Calu3 (cell line): Measurements from ENCODE around the gene TIMM17A. TPM values are rescaled to one million over a fixed set of nuclear protein-coding genes. Genes with fewer than 3 reads are reported as not detected.

Experiments used
- BruUV-seq: library from RNA; stranded (reverse); fragments of 400-500 nt; replicated peaks from 2 replicates; lab custom pipeline; 2021; lab: Mats Ljungman, UMichigan
- CTCF ChIA-PET: fragments of 300-600 bp; sonication (Branson Sonifier 250); formaldehyde crosslinking; loops from one replicate; lab custom pipeline; 2022; ENCODE audit warnings: antibody characterized with exemption; lab: Charles Lee
- DNase-seq: peaks from one replicate; pipeline ENCODE4 v3.0.0; 2022
- H3K27ac Mint-ChIP-seq: one replicate; pipeline ENCODE4 v1.8.0; 2022; ENCODE audit warnings: mixed read lengths; ENCODE audit not compliant: unreplicated experiment
- H3K27me3 Mint-ChIP-seq: one replicate; pipeline ENCODE4 v1.8.0; 2022; ENCODE audit warnings: mixed read lengths; ENCODE audit not compliant: unreplicated experiment
- H3K36me3 Mint-ChIP-seq: one replicate; pipeline ENCODE4 v1.8.0; 2022; ENCODE audit warnings: mild to moderate bottlenecking, moderate library complexity, mixed read lengths; ENCODE audit not compliant: insufficient read depth, unreplicated experiment
- H3K4me1 Mint-ChIP-seq: one replicate; pipeline ENCODE4 v1.8.0; 2022; ENCODE audit warnings: mild to moderate bottlenecking, low read depth, mixed read lengths; ENCODE audit not compliant: unreplicated experiment
- H3K4me3 Mint-ChIP-seq: one replicate; pipeline ENCODE4 v1.8.0; 2022; ENCODE audit warnings: mild to moderate bottlenecking, low read depth, moderate library complexity, mixed read lengths; ENCODE audit not compliant: unreplicated experiment
- H3K9me3 Mint-ChIP-seq: one replicate; pipeline ENCODE4 v1.8.0; 2022; ENCODE audit warnings: low read depth, mixed read lengths; ENCODE audit not compliant: unreplicated experiment
- CTCF ChIP-seq: fragments of 200-600 bp; IDR thresholded peaks from one replicate; pipeline ENCODE4 v1.8.0; 2022; ENCODE audit warnings: antibody characterized with exemption; ENCODE audit not compliant: unreplicated experiment
- intact Hi-C: fragments of 100-400 bp; cut with micrococcal nuclease; formaldehyde crosslinking; loops from one replicate; pipeline ENCODE4 v1.10.0; 2022; ENCODE audit not compliant: unreplicated experiment
- total RNA-seq: library from RNA; stranded (reverse); gene quantifications from 2 replicates; pipeline ENCODE4 v1.2.3, GENCODE V29; 2022

The TIMM17A gene
- total RNA-seq, 1 experiment from 2014 or later: 85.3 TPM

GRCh38 chr1:201941420-201942128 is 13.7 kb upstream of the TIMM17A start:
- H3K4me1 Mint-ChIP-seq: peaks cover 7% of the 10 kb centered on the region
- H3K4me3 Mint-ChIP-seq: no peak overlapping the region
- no TSS peak for BruUV-seq

GRCh38 chr1:201942129-201942495 is 13.2 kb upstream of the TIMM17A start:
- Mint-ChIP-seq H3K27me3 (peaks cover 25% of the 10 kb centered on the region), H3K27ac (no peak overlapping the region), H3K9me3 (no peaks in the 10 kb centered on the region), H3K4me3 (no peak overlapping the region), H3K4me1 (peaks cover 13% of the 10 kb centered on the region), H3K36me3 (peaks cover 7% of the 10 kb centered on the region)
- intact Hi-C loops: no loop called here
- no TSS peak for BruUV-seq
- CTCF ChIA-PET: interaction anchor here (1.0 kb wide), 1 partner anchor 47 kb away, joined by 3 read pairs; no protein-coding TSS in a partner anchor
- no peak for DNase-seq
- TF ChIP-seq CTCF: no peak

More at GRCh38 chr1:201941420-201942128, 13.7 kb upstream of the TIMM17A start:
- H3K9me3 Mint-ChIP-seq: no peaks in the 10 kb centered on the region
- TF ChIP-seq CTCF: no peak
- no peak for DNase-seq
- H3K27me3 Mint-ChIP-seq: peaks cover 22% of the 10 kb centered on the region
- H3K27ac Mint-ChIP-seq: no peak overlapping the region
- intact Hi-C loops: no loop called here
- CTCF ChIA-PET: interaction anchor here (1.0 kb wide), 1 partner anchor 46 kb away, joined by 3 read pairs; no protein-coding TSS in a partner anchor
- peaks cover 1% of the 10 kb centered on the region for H3K36me3 Mint-ChIP-seq

- no peak overlapping the region for H3K4me3 Mint-ChIP-seq
- no peak overlapping the region for H3K27ac Mint-ChIP-seq
- H3K27me3 Mint-ChIP-seq: peaks cover 44% of the 10 kb centered on the region
- peaks cover 16% of the 10 kb centered on the region for H3K4me1 Mint-ChIP-seq
- no TSS peak for BruUV-seq
- H3K36me3 Mint-ChIP-seq: peaks cover 7% of the 10 kb centered on the region
- H3K9me3 Mint-ChIP-seq: no peaks in the 10 kb centered on the region
- intact Hi-C loops: no loop called here
- TF ChIP-seq CTCF: no peak
- CTCF ChIA-PET: interaction anchor here (1.0 kb wide), 1 partner anchor 28 kb away, joined by 3 read pairs; no protein-coding TSS in a partner anchor
- no peak for DNase-seq
These were observed 11.3 kb upstream of the TIMM17A start for GRCh38 chr1:201944002-201944401.

- no peak overlapping the region for H3K27ac Mint-ChIP-seq
- no peak for TF ChIP-seq CTCF
- peaks cover 7% of the 10 kb centered on the region for H3K36me3 Mint-ChIP-seq
- CTCF ChIA-PET: interaction anchor here (0.8 to 1.1 kb wide), 2 partner anchors 9 to 18 kb away, joined by 3 read pairs; no protein-coding TSS in a partner anchor
- no peaks in the 10 kb centered on the region for H3K9me3 Mint-ChIP-seq
- intact Hi-C loops: no loop called here
- BruUV-seq: no TSS peak
- no peak overlapping the region for H3K4me3 Mint-ChIP-seq
- H3K27me3 Mint-ChIP-seq: peaks cover 45% of the 10 kb centered on the region
- no peak for DNase-seq
- H3K4me1 Mint-ChIP-seq: peaks cover 16% of the 10 kb centered on the region
These were observed 10.7 kb upstream of the TIMM17A start for GRCh38 chr1:201944639-201945038.
